ENCODE data around the gene TRAPPC3.

DNA sequence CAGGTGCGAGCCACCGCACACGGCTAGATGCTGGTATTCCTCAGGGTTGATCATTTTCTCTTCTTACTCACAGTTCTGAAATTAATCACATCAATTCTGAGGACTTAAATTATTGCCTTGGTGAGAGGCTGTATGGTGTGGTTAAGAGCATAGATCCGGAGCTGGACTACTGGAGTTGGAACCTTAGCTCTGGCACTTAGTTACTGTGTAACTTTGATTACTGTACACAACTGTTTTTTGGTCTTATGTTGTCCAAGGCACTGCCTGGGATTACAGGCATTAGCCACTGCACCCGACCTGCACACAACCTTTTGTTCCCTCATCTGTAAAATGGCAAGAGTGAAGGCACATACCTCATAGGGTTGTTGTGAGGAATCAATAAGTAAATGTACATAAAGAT, 49.4 kb upstream of the TRAPPC3 start:
- TF ChIP-seq, protein P1, sequence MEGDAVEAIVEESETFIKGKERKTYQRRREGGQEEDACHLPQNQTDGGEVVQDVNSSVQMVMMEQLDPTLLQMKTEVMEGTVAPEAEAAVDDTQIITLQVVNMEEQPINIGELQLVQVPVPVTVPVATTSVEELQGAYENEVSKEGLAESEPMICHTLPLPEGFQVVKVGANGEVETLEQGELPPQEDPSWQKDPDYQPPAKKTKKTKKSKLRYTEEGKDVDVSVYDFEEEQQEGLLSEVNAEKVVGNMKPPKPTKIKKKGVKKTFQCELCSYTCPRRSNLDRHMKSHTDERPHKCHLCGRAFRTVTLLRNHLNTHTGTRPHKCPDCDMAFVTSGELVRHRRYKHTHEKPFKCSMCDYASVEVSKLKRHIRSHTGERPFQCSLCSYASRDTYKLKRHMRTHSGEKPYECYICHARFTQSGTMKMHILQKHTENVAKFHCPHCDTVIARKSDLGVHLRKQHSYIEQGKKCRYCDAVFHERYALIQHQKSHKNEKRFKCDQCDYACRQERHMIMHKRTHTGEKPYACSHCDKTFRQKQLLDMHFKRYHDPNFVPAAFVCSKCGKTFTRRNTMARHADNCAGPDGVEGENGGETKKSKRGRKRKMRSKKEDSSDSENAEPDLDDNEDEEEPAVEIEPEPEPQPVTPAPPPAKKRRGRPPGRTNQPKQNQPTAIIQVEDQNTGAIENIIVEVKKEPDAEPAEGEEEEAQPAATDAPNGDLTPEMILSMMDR (conservative IDR thresholded peaks at IDR 0.05; ENCODE audit: low read length), result no peak
- no peak for TF ChIP-seq EZH2phosphoT487 (IDR thresholded peaks at IDR 0.05; ENCODE audit: borderline replicate concordance)

Measured in Loucy (cell line).